Stimulated activated CD8-positive, alpha-beta memory T cell treated with anti-CD3 and anti-CD28 coated beads, Interleukin-4, amount 100 ng/mL, for 1 hour (primary cell): ENCODE data around the gene TTN.

Source experiments
- DNase-seq, 2 donors: peaks; one replicate each; pipeline ENCODE4 v3.0.0-alpha.2; 2020; ENCODE audit warnings: low read depth in 2 of 2, low spot score in 1 of 2

TTN gene

DNA sequence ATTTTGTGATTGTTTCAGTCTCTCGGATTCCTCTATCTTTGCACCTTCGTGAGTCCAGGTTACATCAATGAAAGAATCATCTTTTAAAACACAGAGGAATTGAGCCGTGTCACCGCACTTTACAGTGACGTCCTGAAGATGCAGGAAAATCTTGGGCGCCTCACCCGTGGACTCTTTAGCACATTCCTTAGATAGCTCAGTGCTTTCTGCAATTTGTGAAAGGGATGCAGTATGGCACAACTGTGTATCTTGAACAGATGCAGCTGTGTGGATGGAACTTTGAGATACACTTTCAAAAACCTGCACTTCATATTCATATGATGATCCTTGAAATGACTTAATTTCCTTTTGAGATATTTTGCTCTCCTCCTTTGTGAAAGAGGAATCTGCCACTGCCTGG lies 50.9 kb downstream of the TTN start:
- DNase-seq: no peak

- DNase-seq: no peak
Observed at GRCh38 chr2:178747767-178748166, 59.5 kb downstream of the TTN start.

DNA sequence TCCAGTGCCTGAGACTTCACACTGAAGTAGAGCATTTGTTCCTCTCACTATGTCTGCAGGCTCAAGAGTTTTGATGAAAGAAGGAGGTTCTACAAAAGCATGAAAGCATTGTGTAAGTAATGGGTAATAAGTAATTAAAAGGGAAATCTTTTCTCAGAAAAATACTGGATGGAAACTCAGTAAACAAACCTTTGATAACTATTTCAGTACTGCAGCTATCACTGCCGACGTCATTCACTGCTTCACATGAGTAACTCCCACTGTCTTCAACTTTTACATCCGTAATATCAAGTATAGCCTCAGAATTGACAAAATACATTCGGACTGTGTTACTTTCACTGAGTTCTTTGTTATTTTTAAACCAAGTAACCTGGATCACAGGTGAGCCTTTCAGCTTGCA lies 72.7 kb downstream of the TTN start:
- no peak for DNase-seq

GRCh38 chr2:178733975-178734374 lies 73.2 kb downstream of the TTN start:
- no peak for DNase-seq

DNA sequence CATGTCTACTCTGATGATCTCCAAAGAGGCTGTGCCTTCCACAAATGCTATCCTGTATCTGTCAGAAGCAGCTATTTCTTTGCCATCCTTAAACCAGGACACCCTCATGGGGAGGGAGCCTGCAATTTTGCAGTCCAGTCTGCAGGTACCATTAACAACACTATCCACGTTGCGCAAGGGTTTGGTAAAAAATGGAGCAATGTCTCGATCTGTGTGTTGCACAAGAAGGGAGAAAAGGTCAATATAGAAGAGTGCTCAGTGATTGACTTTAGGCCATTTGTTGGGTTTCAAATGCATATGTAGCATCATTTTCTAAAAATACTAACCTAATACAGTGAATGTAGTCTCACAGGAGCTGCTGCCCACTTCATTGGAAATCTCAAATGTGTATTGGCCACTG lies 74.3 kb downstream of the TTN start:
- DNase-seq: no peak

DNA sequence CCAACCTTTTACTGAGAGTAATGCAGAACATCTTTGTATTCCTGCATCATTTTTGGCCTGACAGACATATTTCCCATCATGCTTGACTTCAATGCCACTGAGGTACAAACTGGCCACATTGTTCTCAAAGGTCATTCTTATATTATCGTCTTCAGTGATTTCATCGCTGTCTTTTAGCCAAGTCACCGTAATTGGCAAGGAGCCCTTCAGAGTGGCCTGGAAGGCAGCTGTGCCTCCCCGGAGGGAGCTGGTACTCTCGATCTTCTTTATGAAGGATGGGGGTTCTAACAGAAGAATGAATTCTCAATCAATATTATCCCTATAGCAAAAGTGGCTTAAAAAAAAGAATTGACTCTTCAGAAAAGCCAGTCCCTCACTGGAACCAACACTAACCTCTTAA lies 75.9 kb downstream of the TTN start:
- no peak for DNase-seq

DNA sequence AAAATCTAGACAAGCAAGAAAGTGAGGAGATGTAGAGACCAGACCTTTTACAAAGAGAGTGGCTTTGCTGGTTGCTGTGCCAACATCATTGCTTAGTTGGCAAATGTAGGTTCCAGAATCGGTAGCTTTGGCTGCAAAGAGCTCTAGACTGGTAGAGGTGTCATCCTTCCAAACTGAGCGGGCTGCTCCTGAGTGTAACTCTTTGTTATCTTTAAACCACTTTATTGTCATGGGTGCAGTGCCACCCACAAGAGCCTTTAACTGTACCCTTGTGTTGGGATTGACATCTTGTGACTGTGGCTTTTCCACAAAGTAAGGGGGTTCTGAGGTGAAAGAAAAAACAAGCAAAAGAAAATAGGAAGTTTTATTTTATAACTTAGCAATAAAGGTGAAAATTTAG lies 77.2 kb downstream of the TTN start:
- DNase-seq: no peak

DNA sequence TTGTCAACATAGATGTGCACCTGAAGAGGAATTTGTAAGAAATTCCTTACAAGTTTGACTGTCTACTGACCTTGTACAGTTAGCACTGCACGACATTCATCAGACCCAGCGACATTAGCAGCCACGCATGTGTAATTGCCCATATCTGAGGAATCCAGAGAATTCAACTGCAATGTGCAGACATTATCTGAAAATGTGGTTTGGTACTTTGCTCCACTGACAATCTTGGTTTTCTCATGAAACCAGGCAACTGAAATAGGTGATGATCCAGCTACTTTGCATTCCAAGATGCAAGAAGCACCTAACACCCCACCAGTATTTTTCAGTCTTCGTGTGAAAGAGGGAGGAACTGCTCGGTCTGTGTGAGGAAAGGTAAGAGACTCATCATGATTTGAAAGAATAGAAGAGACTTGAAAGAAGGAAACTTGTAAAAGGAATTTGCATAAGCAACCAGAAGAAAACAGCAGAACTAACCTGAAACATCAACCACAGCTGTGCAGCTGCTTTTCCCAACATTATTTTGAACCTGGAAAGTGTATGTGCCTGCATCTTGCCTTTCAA lies 83.4 kb downstream of the TTN start:
- DNase-seq: no peak

DNA sequence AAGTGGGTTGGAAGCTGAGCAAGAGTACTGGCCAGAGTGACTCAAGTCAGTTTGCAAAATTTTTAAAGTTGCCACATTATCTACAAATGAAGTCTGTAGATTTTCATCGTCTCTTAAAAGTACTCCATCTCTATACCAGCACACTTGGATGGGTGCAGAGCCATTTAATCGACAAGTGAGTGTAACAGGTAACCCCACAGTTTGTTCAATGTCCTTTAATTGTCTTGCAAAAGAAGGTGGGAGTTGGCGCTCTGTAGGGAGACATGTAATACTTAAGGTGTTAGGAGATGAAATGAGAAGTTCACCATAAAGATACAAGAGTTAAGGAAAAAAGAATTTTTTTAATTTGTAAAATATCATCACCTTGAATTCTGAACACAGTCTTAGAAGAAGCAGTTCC lies 84.9 kb downstream of the TTN start:
- DNase-seq: no peak

DNA sequence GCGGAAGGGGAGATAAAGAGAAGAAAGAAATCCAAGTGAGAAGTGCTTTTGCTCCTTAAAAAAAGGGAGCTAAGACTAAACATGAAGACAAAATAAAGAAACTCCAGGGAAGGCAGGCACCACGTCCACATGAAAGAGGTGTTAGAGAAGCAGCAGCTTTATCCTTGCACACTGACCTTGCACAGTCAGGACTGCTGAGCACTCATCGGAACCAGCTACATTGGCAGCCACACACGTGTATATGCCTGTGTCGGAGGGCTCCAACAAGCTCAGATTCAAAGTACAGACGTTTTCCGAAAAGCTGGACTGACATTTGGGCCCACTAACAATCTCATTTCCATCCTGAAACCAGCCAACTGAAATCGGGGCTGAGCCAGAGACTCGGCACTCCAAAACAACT lies 88.2 kb downstream of the TTN start:
- DNase-seq: no peak

GRCh38 chr2:178718283-178718682 lies 88.9 kb downstream of the TTN start:
- DNase-seq: no peak

DNA sequence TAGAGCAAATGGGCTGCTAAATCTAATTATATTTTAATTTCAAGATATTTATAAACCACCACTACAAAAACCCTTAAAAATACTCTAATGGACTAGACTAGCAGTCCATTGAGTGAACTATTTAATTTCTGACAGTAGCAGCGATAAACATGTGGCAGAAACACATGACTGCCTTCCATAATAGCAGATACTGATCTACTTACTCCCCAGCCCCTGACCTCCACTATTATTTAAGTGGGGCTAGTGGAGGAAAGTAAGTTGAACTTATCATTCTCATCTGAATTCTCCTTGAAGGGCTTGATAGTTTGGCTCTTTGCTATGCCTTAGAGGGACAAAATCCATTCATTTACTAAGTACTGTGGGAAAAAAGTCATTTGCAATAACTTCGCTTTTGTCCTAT lies 90.8 kb downstream of the TTN start:
- no peak for DNase-seq

DNA sequence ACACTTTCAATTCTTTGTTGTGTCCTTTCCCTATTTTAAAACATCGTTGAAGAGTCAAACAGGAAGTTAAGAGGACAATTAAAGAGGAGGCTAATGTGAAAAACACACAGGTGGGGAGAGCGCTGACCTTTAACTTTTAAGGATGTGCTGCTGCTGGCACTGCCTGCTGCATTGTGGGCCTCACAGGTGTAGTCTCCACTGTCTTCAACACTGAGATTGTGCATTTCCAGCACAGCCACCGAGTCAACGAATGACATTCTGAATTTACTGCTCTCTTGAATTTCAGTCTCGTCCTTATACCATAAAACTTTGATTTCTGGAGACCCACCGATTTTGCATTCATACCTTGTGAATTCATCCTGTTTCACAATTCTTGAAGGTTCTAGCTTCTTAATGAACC lies 91.9 kb downstream of the TTN start:
- no peak for DNase-seq

- DNase-seq: no peak
Observed at GRCh38 chr2:178707476-178707875, 99.7 kb downstream of the TTN start.

DNA sequence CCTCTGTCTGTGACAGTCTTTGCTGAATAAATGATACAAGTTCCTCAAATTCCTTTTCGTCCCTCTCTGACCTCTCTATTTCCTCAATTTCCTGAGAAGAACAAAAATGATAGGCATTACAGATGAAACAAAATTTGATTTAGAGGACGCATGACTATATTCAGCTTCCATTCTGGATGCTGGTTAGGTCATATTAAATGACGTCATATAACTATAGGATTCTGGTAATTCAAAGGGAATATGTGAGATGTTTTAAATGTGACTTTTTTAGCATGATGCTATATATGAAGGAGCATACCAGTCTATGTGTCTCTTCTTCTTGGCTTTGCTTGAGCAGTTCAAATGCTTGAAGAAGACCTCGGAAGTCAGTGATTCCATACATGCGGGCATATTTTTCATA lies 102.3 kb downstream of the TTN start:
- DNase-seq: no peak

- DNase-seq: no peak
Observed at GRCh38 chr2:178702361-178702760, 104.9 kb downstream of the TTN start.

- DNase-seq: no peak
Observed at GRCh38 chr2:178700922-178701342, 106.3 kb downstream of the TTN start.

- DNase-seq: no peak
Observed at GRCh38 chr2:178700136-178700535, 107.1 kb downstream of the TTN start.

DNA sequence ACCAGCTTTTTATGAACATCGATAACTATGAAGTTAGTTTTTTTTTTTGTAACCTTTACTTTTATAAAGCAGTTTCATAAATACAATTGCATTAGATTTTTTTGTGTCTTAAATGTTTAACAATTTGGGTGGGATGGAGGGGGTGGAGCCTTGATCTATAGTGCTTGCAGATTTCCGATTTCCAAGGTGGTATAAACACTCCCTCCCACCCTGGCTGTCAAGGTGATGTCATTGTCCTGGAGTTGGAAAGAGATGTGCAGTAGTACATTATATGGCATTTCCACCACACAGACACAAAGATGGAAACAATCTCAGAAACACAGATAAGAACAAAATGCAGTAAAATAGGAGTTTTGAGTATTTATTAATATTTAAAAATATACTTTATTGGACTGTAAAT lies 114.4 kb downstream of the TTN start:
- no peak for DNase-seq

- DNase-seq: no peak
Observed at GRCh38 chr2:178689808-178690207, 117.4 kb downstream of the TTN start.

GRCh38 chr2:178683877-178684276 lies 123.3 kb downstream of the TTN start:
- no peak for DNase-seq

DNA sequence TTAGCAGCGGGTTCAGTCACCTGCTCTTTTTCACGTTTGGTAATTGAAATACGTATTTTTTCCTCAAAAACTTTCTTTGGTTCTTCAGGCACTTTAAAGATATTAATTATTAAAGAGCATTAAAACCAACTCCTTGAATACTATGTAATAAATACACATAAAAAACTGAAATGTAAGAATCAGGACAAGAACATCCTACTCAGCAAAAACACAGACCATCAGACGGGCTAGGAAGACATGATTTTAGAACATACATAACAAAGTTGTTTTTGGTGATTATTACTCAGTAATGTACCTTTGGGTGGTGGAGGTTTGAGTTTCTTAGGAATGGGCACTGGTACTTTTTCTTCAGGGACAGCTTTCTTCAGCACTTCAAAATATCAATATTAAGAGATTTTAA lies 126.1 kb downstream of the TTN start:
- no peak for DNase-seq

GRCh38 chr2:178679891-178680290 lies 127.3 kb downstream of the TTN start:
- DNase-seq: no peak

GRCh38 chr2:178677599-178677998 lies 129.6 kb downstream of the TTN start:
- DNase-seq: no peak
